Measurements from ENCODE around the gene NYNRIN. TPM values are rescaled to one million over a fixed set of nuclear protein-coding genes. Genes with fewer than 3 reads are reported as not detected.

NYNRIN gene
- total RNA-seq, 2 donors from 2014 or later = 9.5 to 11.6 TPM

DNA sequence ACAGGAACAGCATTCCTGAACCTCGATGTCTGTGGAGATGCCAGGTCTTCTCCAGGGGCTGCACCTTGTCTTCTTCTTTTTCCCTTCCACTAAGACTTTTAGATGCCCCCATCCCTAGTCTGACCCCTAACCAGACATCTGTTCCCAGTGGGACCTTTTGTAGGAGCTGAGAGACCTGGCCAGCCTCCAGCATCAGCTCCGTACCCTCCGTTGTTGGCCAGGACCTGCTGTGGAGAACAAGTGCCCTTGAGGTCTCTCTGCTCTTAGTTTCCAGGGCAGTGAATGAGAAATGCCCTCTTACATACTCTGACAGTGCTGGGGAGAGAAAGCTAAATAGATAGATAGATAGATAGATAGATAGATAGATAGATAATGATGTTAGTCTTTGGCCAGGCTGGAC is 60.5 kb downstream of the NYNRIN start:
- Histone ChIP-seq H3K4me1 (ENCODE audit: control insufficient read depth in 1 of 2, low read depth in 2 of 2) (no peaks in the 10 kb centered on the region), H3K27me3 (replicated peaks; ENCODE audit: insufficient read depth) (no peaks in the 10 kb centered on the region), H3K4me3 (no peak overlapping the region), H3K36me3 (no peaks in the 10 kb centered on the region), H3K9me3 (no peaks in the 10 kb centered on the region), H3K27ac (no peak overlapping the region)
- TF ChIP-seq, protein P1, sequence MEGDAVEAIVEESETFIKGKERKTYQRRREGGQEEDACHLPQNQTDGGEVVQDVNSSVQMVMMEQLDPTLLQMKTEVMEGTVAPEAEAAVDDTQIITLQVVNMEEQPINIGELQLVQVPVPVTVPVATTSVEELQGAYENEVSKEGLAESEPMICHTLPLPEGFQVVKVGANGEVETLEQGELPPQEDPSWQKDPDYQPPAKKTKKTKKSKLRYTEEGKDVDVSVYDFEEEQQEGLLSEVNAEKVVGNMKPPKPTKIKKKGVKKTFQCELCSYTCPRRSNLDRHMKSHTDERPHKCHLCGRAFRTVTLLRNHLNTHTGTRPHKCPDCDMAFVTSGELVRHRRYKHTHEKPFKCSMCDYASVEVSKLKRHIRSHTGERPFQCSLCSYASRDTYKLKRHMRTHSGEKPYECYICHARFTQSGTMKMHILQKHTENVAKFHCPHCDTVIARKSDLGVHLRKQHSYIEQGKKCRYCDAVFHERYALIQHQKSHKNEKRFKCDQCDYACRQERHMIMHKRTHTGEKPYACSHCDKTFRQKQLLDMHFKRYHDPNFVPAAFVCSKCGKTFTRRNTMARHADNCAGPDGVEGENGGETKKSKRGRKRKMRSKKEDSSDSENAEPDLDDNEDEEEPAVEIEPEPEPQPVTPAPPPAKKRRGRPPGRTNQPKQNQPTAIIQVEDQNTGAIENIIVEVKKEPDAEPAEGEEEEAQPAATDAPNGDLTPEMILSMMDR (IDR thresholded peaks at IDR 0.05) = no peak
- no peak for ATAC-seq (ENCODE audit: insufficient number of reproducible peaks, low FRiP score, low read depth)
- no peak for DNase-seq (ENCODE audit: low spot score)

DNA sequence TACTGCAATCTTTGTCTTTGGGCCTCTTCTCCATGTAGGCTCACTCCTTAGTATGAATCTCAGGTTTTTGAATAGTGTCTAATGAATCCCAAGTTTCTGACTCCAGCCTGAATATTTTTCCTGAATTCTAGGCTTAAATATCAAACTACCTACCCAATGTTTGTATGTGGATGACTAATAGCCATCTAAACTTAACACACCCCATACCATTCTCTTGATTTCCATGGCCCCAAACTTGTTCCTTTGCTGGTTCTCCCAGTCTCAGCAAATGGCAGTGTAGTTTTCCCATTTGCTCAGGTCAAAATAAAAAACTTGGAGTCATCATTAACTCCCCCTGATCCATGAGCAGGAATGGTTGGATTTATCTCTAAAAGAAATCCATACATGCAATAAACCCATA is 62.5 kb downstream of the NYNRIN start:
- DNase-seq (ENCODE audit: low spot score) (no peak), ATAC-seq (ENCODE audit: insufficient number of reproducible peaks, low FRiP score, low read depth) (no peak)
- Histone ChIP-seq H3K36me3 (no peaks in the 10 kb centered on the region), H3K9me3 (no peaks in the 10 kb centered on the region), H3K4me3 (no peak overlapping the region), H3K27ac (no peak overlapping the region), H3K4me1 (ENCODE audit: control insufficient read depth in 1 of 2, low read depth in 2 of 2) (no peaks in the 10 kb centered on the region), H3K27me3 (replicated peaks; ENCODE audit: insufficient read depth) (no peaks in the 10 kb centered on the region)
- TF ChIP-seq, protein P1 (IDR thresholded peaks at IDR 0.05) = no peak

DNA sequence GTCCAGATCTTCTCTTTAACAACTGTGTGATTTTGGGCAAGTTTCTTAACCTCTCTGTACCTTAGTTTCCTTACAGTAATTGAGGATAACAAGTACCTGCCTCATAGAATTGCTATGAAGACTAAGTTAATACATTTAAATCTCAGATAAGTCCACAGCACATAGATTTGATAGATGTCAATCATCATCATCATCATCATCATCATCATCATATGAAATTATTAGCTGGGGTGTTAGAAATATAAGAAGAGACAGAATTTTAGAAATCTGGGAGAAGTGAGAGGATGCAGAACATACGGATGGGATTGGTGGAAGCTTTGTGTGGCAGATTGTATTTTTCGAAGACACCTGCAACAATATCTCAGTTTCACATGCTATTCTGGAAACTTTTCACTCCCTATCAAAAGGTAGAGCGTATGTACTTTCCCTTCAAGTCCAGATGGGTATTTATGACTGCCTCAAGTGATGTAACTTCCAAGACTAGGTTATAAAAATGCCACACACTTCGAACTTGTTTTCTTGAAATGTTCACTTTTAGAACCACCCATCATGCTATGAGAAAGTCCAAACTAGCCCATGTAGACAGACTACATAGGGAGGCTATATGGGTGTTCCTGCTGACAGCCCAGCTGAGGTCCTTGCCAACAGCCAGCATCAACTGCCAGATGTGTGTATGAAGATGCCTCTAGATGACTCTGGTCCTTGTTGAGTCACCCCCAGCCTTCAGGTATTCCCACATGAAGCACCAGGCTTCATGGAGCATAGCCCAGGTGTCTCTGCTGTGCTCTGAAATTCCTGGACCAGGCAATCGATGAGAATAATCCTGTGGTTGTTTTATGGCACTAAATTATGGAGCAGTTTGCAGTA is 64.4 kb downstream of the NYNRIN start:
- no peak overlapping the region for H3K4me3 ChIP-seq
- DNase-seq (ENCODE audit: low spot score) (no peak), ATAC-seq (ENCODE audit: insufficient number of reproducible peaks, low FRiP score, low read depth) (no peak)
- no peaks in the 10 kb centered on the region for H3K9me3 ChIP-seq
- no peaks in the 10 kb centered on the region for H3K36me3 ChIP-seq
- TF ChIP-seq, protein P1 (IDR thresholded peaks at IDR 0.05) = no peak
- no peaks in the 10 kb centered on the region for H3K27me3 ChIP-seq (replicated peaks; ENCODE audit: insufficient read depth)
- H3K27ac ChIP-seq = no peak overlapping the region
- H3K4me1 ChIP-seq (ENCODE audit: control insufficient read depth in 1 of 2, low read depth in 2 of 2) = no peaks in the 10 kb centered on the region

DNA sequence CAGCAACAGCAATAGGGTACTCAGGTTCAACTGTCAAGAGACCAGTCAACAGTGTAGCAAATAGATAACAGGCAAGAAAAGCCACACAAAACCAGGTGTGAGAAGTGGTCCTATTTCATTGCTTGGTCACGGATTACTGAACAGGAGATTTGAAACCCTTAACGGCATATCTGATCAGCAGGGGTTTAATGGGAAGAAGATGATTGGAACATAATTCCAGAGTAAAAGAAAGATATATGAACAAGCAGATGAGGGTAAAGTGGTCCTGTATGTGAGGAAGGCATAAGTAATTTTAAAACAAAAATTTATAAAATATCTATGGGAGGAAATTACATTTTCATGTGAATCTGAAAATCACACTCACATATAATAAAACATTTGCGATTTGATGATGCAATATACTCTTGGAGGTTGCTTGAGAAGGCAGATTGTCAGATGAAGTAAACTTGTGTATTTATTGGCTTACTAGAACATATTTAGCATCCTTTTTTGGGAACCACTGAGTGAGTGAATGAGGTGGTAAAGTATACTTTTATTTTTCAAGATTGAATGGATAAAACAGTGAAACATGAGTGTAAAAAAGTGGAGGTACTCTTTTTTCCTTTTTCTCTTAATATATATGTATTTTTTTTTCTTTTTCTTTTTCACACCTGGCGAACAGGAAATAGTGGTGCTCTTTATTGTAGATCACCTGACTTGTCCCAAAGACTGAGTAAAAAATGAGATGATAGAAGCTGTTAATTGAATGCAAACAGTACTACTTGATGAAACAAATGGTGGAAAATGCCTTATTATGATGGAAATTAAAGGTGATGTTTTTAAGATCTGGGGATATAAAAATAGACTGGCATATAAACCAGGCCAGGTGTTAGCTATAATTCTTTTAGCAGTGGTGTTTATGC is 65.3 kb downstream of the NYNRIN start:
- no peaks in the 10 kb centered on the region for H3K9me3 ChIP-seq
- DNase-seq (ENCODE audit: low spot score) = no peak
- no peak overlapping the region for H3K27ac ChIP-seq
- H3K4me1 ChIP-seq (ENCODE audit: control insufficient read depth in 1 of 2, low read depth in 2 of 2) = no peaks in the 10 kb centered on the region
- ATAC-seq (ENCODE audit: insufficient number of reproducible peaks, low FRiP score, low read depth) = no peak
- no peaks in the 10 kb centered on the region for H3K36me3 ChIP-seq
- no peak overlapping the region for H3K4me3 ChIP-seq
- no peaks in the 10 kb centered on the region for H3K27me3 ChIP-seq (replicated peaks; ENCODE audit: insufficient read depth)
- TF ChIP-seq, protein P1 (IDR thresholded peaks at IDR 0.05) = no peak

DNA sequence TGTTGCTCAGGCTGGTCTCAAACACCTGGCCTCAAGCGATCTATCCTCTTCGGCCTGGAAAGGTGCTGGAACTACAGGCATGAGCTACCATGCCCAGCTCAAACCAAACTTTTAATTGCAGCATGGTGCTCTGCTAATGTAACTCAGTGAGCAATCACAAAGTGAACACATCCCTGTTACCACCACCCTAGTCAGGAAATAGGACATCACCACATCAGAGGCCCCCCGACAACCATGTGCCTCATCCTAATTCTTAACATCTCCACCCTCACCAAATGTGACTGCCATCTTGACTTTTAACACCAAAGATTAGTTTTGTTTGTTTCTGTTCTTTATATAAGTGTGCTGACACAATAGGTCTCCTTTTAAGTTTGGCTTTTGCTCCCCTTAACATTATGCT is 66.6 kb downstream of the NYNRIN start:
- DNase-seq (ENCODE audit: low spot score) = no peak
- no peak overlapping the region for H3K4me3 ChIP-seq
- no peak for ATAC-seq (ENCODE audit: insufficient number of reproducible peaks, low FRiP score, low read depth)
- no peaks in the 10 kb centered on the region for H3K27me3 ChIP-seq (replicated peaks; ENCODE audit: insufficient read depth)
- no peaks in the 10 kb centered on the region for H3K36me3 ChIP-seq
- no peak overlapping the region for H3K27ac ChIP-seq
- TF ChIP-seq, protein P1 (IDR thresholded peaks at IDR 0.05) = no peak
- no peaks in the 10 kb centered on the region for H3K4me1 ChIP-seq (ENCODE audit: control insufficient read depth in 1 of 2, low read depth in 2 of 2)
- no peaks in the 10 kb centered on the region for H3K9me3 ChIP-seq
